CD4-positive, alpha-beta T cell treated with Interferon alpha-2 for 1 hour (primary cell): ENCODE measurements around the gene TNNT3.

Source experiments
- DNase-seq, 2 donors: peaks; one replicate each; pipeline ENCODE4 v3.0.0-alpha.2; 2020 to 2022

Gene TNNT3

GRCh38 chr11:1959786-1960185 lies 40.3 kb downstream of the TNNT3 start:
- no peak for DNase-seq

DNA sequence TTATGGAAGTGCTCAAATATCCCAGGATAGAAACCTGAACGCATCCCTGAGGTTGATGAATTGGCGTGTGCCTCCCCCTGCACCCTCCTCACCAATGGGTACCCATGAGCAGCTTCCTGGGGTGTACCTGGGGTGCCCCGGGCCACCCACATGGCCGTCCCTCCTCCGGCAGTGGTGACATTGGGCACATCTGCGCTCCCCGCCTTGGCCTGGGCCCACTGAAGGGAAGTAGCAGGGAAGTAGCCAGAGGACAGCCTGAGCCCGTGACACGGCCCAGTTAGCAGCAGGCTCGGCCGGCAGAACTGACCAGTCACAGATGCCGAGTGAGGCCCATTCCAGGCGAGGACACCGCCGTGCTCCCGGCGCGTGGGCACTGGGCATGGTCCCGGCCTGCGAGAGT lies 44.4 kb downstream of the TNNT3 start:
- no peak for DNase-seq

DNA sequence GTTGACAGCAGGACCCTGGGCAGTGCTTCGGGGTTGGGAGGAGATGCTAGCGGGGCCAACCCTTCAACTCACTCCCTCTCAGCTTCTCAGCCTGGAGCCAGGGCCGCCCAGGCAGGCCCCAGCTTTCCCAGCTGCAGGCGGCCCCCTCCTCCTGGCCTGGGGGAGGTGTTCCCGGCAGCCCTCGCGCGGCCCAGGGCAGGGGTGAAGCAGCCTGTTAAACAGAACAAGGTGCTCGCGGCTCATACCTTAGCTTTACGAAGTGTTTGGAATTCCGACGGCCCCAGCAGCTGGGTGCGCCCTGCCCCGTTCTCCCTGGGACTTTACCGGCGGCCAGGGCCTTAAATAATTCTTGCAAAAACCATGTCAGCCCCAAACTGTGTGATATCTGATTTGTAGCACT lies 44.8 kb downstream of the TNNT3 start:
- no peak for DNase-seq

DNA sequence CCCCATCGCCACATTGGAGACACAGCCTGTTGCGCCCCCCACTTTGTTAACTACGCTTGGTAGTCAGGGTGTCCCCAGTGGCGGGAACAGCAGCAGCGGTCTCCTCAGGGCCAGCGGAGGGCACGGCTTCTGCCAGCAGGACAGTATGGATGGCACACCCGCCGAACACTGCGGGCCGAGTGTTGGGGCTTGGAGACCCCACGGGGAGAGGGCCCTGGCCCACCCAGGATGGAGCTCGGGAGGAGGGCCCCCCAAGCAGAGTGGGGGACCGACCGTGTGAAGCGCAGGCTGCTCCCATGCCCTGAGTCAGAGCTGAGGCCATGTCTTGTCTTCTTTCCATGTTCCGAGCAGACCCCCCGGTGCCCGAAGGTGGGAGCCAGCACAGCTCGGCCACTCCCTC lies 45.5 kb downstream of the TNNT3 start:
- no peak for DNase-seq

DNA sequence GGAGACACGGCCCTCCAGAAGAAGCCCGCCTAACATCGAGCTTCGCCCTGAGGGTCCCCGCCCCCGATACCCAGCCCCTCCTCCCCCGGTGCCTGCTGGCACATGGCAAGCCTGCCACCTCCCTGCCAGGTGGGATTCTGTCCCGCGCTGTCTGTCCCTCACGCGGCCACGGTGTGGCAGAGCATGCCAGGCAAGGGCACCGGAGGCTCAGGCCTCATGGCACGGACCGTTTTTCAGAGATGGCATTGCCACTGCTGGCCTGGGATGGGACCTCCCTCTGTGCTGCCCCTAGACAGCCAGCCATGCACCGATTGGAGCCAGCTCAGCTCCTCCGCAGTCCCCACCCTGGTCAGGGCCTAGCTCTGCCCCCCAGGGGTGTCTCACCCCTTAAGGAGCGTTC lies 47.0 kb downstream of the TNNT3 start:
- DNase-seq: no peak

GRCh38 chr11:1967641-1968225 lies 48.2 kb downstream of the TNNT3 start:
- no peak for DNase-seq

- DNase-seq: no peak
These were observed 49.0 kb downstream of the TNNT3 start for GRCh38 chr11:1968454-1969002.

DNA sequence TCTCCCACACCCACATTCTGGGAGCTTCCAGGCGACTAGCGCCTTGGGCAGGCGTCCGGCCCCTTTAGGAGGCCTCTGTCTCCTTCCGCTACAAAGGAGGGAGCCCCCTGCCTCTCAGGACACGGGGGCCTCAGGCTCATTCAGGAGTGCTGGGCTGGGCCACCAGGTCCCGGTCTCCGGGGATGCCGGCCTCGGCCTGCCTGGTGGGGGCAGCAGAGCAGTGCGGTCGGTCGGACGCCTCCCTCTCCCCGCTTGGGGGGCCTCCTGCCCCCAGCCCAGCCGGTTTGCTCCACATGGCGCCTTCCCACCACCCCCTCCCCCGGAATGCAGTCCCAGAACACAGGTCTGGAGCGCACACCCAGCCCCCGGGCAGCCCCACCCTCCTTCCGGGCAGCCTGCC lies 49.5 kb downstream of the TNNT3 start:
- no peak for DNase-seq

DNA sequence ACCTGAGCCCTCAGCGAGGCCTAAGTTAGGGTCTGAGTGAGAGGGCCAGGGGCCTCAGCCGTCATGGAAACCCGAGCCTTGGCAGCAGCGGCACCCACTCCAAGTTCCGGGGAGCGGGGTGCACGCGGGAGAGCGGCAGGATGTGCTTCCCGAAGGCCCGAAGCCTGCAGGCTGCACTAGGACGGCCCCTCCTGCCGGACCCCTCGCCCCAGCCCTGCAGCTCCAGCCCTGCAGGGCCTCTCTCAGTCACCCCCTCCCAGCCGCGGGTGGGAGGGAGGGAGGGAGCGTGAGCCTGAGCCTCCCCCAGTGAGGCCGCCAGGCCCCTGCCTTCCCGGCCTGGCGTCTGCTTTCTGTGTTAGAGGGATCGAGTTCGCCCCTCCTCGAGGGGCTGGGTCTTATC lies 50.3 kb downstream of the TNNT3 start:
- DNase-seq: no peak

DNA sequence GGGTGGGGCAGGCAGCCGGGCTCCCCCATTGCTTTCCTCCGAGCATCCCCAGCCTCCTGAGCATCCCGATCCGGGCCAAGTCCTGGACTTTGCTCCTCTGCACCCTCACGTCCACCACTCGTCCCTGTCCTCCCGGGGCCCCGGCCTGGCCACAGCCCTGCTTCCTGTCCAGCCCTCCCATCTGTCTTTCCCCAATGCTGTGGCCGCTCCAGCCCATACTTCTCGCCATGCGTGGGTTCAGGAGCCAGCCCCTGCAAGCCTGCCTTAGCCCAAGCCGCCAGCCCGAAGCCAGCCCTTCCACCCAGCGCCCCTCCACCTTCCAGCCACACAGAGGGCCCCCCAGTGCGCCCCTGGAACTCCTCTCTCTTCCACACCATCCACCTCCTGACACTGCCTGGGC lies 51.5 kb downstream of the TNNT3 start:
- no peak for DNase-seq

DNA sequence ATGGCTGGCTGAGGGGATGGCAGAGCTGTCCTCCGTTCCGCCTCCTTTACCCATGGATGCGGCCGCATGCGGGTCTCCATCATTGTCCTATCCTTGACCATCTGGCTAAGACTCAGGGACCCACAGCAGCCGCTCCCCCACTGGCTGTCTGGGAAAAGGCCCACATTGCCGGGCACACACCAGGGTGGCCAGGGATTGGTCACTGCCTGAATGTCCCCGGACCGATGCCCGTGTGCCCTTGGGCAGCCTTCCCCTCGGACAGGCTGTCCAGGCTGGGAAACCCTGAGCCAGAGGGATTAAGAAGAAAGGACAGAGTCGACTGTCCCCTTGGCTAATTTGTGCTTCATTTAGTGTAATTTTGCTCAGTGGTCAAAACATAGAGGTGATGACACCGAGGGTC lies 55.7 kb downstream of the TNNT3 start:
- DNase-seq: no peak

GRCh38 chr11:1978720-1979473 lies 59.4 kb downstream of the TNNT3 start:
- no peak for DNase-seq

- DNase-seq: no peak
These were observed 60.1 kb downstream of the TNNT3 start for GRCh38 chr11:1979607-1980006.

DNA sequence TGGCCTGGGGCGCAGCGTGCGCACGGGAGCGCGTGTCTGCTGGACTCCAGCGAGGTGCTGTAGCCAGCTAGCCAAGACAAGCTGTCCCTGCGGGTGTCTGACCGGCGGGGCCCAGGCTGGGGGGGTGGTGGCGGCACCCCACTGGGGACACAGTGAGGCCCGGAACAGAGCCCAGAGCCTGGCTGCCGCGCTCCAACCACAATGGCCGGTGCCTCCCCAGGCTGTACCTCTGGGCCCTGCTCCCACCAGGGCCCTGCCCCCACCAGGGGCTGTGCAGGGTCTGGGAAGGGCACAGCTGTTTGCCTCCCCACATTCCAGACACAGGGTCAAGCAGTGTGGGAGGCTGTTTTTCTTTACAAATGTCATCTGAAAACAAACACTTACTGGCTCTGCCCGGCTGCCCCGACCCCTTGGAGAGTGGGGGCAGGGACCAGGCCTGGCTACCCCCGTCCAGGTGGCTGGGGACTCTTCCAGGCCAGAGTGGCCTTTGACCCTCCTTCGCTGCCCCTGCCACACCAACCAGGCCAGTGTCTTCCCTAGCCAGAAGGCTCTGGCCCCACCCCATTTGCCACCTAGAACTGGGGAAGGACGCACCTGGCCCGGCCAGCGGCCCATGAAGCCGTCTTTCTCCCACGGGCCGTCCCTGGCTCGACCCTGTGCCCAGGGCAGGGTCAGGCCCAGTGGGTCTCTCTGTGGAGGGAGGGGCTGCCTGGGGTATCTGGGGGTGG lies 63.5 kb downstream of the TNNT3 start:
- no peak for DNase-seq

DNA sequence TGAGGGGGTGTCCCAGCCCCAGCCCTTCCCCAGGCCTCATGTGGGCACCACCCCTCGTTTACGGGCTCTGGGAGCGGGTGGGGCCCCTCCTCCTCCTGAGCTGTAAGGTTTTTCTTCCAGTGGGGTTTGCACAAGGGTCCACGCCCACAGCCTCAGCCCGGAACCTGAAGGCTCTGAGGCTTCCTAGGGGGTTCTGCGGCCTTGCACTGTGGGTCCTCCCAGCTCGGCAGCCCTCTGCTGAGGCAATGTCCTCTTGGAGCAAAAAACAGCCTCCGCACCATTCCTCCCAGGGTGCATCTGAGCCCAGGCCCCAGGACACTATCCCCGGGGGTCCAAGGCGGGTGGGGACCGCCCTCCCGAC lies 64.1 kb downstream of the TNNT3 start:
- DNase-seq: no peak

- DNase-seq: no peak
These were observed 67.5 kb downstream of the TNNT3 start for GRCh38 chr11:1987024-1987423.

GRCh38 chr11:1988174-1988573 lies 68.7 kb downstream of the TNNT3 start:
- no peak for DNase-seq
